Smooth muscle cell (in vitro differentiated cells): ENCODE measurements around the gene MINAR1. TPM values are rescaled to one million over a fixed set of nuclear protein-coding genes. Genes with fewer than 3 reads are reported as not detected.

ENCODE experiments used
- DNase-seq: peaks from one replicate; lab custom pipeline; 2025; ENCODE audit not compliant: unreplicated experiment; lab: John Stamatoyannopoulos, UW
- H2AFZ ChIP-seq: fragments of 200-600 bp; sonication (generic); 2 replicates; pipeline ENCODE4 v1.6.0; 2016; ENCODE audit warnings: antibody characterized with exemption, low read depth, mild to moderate bottlenecking
- H3F3A ChIP-seq: fragments of 200-600 bp; sonication (generic); 2 replicates; pipeline ENCODE4 v1.6.0; 2017; ENCODE audit warnings: antibody characterized with exemption, low read depth
- H3K27ac ChIP-seq: fragments of 200-600 bp; sonication (generic); 2 replicates; pipeline ENCODE4 v1.5.1; 2016; ENCODE audit warnings: low read depth, mild to moderate bottlenecking
- H3K27me3 ChIP-seq: fragments of 200-600 bp; sonication (generic); 2 replicates; pipeline ENCODE4 v1.6.1; 2016; ENCODE audit warnings: low read depth, mild to moderate bottlenecking
- H3K36me3 ChIP-seq: fragments of 200-600 bp; sonication (generic); 2 replicates; pipeline ENCODE4 v1.5.1; 2016; ENCODE audit warnings: low read depth
- H3K4me1 ChIP-seq: fragments of 200-600 bp; sonication (generic); 2 replicates; pipeline ENCODE4 v1.5.1; 2016; ENCODE audit warnings: low read depth
- H3K4me2 ChIP-seq: fragments of 200-600 bp; sonication (generic); 2 replicates; pipeline ENCODE4 v1.6.0; 2016; ENCODE audit warnings: mild to moderate bottlenecking
- H3K4me3 ChIP-seq: fragments of 200-600 bp; sonication (generic); 2 replicates; pipeline ENCODE4 v1.5.1; 2016; ENCODE audit warnings: mild to moderate bottlenecking
- H3K79me2 ChIP-seq: fragments of 200-600 bp; sonication (generic); 2 replicates; pipeline ENCODE4 v1.6.0; 2016; ENCODE audit warnings: low read depth, mild to moderate bottlenecking
- H3K9ac ChIP-seq: fragments of 200-600 bp; sonication (generic); 2 replicates; pipeline ENCODE4 v1.6.0; 2016; ENCODE audit warnings: low read depth
- H3K9me3 ChIP-seq: fragments of 200-600 bp; sonication (generic); replicated peaks from 2 replicates; pipeline ENCODE4 v1.5.1; 2016; ENCODE audit warnings: low read depth
- H4K20me1 ChIP-seq: fragments of 200-600 bp; sonication (generic); 2 replicates; pipeline ENCODE4 v1.6.0; 2016; ENCODE audit warnings: low read depth
- WGBS: methylation state at CpG from one replicate; pipeline ENCODE4 v1.1.7; 2016; ENCODE audit warnings: low lambda C conversion rate; 5-methylcytosine and 5-hydroxymethylcytosine counted together
- polyA plus RNA-seq: library from polyadenylated mRNA; unstranded; fragments of >200 nt; fragmentation: Nextera tagmentation; extraction: Ambion mirVana; gene quantifications from 2 replicates; pipeline ENCODE4 v1.2.1, GENCODE V29; 2016
- total RNA-seq: library from RNA; depleted of rRNA; stranded (reverse); fragments of >200 nt; gene quantifications from 2 replicates; pipeline ENCODE4 v1.2.3, GENCODE V29; 2014
- TF ChIP-seq, protein P1 (sequence below): fragments of 200-600 bp; sonication (generic); IDR thresholded peaks from 2 replicates; pipeline ENCODE4 v1.5.1; 2017; ENCODE audit warnings: borderline replicate concordance, mild to moderate bottlenecking, antibody characterized with exemption; ENCODE audit not compliant: insufficient read depth, poor library complexity, severe bottlenecking

MINAR1 gene
- total and polyA plus RNA-seq, 2 experiments from 2014 or later, result 4.9 to 21.3 TPM

DNA sequence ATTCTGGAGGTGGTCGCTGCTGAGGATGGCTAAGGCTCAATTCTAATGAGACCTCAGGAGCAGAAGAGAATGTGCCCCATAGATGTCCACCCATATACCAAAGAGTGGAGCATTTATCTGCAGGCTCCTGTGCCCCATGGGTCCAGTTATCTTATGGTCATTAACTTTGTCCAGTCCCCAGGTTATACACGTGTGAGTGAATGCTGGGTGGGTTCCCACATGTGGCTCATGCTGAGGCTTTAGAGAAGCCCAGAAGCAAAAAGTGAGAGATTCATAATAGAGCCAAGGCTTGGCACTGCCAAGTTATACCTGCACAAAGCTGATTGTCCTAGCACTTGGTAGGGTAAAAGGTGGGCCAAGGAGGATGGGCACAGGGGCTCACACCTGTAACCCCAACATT is 30.0 kb upstream of the MINAR1 start:
- Histone ChIP-seq H3K36me3 (no peaks in the 10 kb centered on the region), H3K4me1 (no peaks in the 10 kb centered on the region), H4K20me1 (no peaks in the 10 kb centered on the region), H3K27me3 (no peaks in the 10 kb centered on the region), H3K27ac (no peak overlapping the region), H3F3A (no peaks in the 10 kb centered on the region), H3K4me3 (no peak overlapping the region), H3K79me2 (peaks cover 13% of the 10 kb centered on the region), H3K9ac (no peak overlapping the region), H2AFZ (no peak overlapping the region), H3K9me3 (no peaks in the 10 kb centered on the region), H3K4me2 (no peak overlapping the region)
- TF ChIP-seq, protein P1, sequence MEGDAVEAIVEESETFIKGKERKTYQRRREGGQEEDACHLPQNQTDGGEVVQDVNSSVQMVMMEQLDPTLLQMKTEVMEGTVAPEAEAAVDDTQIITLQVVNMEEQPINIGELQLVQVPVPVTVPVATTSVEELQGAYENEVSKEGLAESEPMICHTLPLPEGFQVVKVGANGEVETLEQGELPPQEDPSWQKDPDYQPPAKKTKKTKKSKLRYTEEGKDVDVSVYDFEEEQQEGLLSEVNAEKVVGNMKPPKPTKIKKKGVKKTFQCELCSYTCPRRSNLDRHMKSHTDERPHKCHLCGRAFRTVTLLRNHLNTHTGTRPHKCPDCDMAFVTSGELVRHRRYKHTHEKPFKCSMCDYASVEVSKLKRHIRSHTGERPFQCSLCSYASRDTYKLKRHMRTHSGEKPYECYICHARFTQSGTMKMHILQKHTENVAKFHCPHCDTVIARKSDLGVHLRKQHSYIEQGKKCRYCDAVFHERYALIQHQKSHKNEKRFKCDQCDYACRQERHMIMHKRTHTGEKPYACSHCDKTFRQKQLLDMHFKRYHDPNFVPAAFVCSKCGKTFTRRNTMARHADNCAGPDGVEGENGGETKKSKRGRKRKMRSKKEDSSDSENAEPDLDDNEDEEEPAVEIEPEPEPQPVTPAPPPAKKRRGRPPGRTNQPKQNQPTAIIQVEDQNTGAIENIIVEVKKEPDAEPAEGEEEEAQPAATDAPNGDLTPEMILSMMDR, result no peak
- WGBS, result 92% methylated on average over 2 of the region's 2 CpGs
- no peak for DNase-seq

GRCh38 chr15:79403501-79403900 is 28.6 kb upstream of the MINAR1 start:
- no peak overlapping the region for H3K9ac ChIP-seq
- H3F3A ChIP-seq, result no peaks in the 10 kb centered on the region
- H3K4me3 ChIP-seq, result no peak overlapping the region
- no peaks in the 10 kb centered on the region for H4K20me1 ChIP-seq
- H3K9me3 ChIP-seq, result no peaks in the 10 kb centered on the region
- no peak overlapping the region for H3K27ac ChIP-seq
- TF ChIP-seq, protein P1, result no peak
- no peaks in the 10 kb centered on the region for H3K4me1 ChIP-seq
- H2AFZ ChIP-seq, result no peak overlapping the region
- H3K27me3 ChIP-seq, result no peaks in the 10 kb centered on the region
- peaks cover 13% of the 10 kb centered on the region for H3K79me2 ChIP-seq
- H3K4me2 ChIP-seq, result no peak overlapping the region
- no peaks in the 10 kb centered on the region for H3K36me3 ChIP-seq
- 94% methylated on average over 4 of the region's 4 CpGs for WGBS
- DNase-seq, result no peak

GRCh38 chr15:79406210-79406609 is 25.9 kb upstream of the MINAR1 start:
- peaks cover 6% of the 10 kb centered on the region for H3K79me2 ChIP-seq
- no peaks in the 10 kb centered on the region for H3F3A ChIP-seq
- no peak overlapping the region for H3K27ac ChIP-seq
- no peak overlapping the region for H2AFZ ChIP-seq
- H4K20me1 ChIP-seq, result no peaks in the 10 kb centered on the region
- H3K4me1 ChIP-seq, result no peaks in the 10 kb centered on the region
- H3K4me2 ChIP-seq, result no peak overlapping the region
- TF ChIP-seq, protein P1, result no peak
- H3K36me3 ChIP-seq, result no peaks in the 10 kb centered on the region
- H3K4me3 ChIP-seq, result no peak overlapping the region
- 66% methylated on average over 3 of the region's 3 CpGs for WGBS
- H3K9ac ChIP-seq, result no peak overlapping the region
- no peaks in the 10 kb centered on the region for H3K9me3 ChIP-seq
- no peaks in the 10 kb centered on the region for H3K27me3 ChIP-seq
- no peak for DNase-seq

DNA sequence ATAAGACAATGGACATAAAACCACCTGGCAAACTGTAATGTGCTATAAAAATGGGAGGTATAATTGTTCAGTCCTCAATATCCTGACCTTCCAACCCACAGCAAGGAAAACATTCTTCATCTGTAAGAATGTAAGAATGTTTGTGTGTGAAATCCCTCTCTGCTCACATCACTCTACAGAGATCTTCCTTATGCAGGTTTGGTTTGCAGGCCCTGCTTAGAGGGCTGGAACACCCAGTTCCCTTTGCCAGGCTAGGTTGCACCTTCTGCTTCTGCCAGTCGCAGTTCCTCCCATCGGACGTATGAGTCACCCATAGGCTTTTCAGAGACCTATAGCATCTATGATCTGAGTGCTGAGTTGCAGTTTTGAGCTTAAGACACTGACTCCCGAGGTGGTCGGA is 24.1 kb upstream of the MINAR1 start:
- Histone ChIP-seq H3K36me3 (no peaks in the 10 kb centered on the region), H4K20me1 (no peaks in the 10 kb centered on the region), H3F3A (no peaks in the 10 kb centered on the region), H3K27me3 (no peaks in the 10 kb centered on the region), H3K4me2 (no peak overlapping the region), H3K4me1 (no peaks in the 10 kb centered on the region), H3K9ac (no peak overlapping the region), H3K27ac (no peak overlapping the region), H3K9me3 (no peaks in the 10 kb centered on the region), H3K4me3 (no peak overlapping the region), H2AFZ (no peak overlapping the region), H3K79me2 (no peaks in the 10 kb centered on the region)
- TF ChIP-seq, protein P1, result no peak
- DNase-seq, result no peak
- 49% methylated on average over 5 of the region's 5 CpGs for WGBS
